SK-N-SH (cell line): Measurements from ENCODE around the gene THBS2. TPM values are rescaled to one million over a fixed set of nuclear protein-coding genes. Genes with fewer than 3 reads are reported as not detected.
A peak's percentile ranks its signal among the peaks of the same experiment; 100 is the strongest.

Experiments used
- CTCF ChIA-PET: fragments of 300-600, 350-600 bp; formaldehyde crosslinking; extraction: SDS; loops from one replicate; lab custom pipeline; 2021; lab: Yijun Ruan, JAX
- POLR2A ChIA-PET: fragments of 350-600 bp; sonication (Branson Sonifier 250); formaldehyde crosslinking; extraction: SDS; loops from one replicate; lab custom pipeline; 2020; ENCODE audit warnings: antibody characterized with exemption, inconsistent platforms; lab: Yijun Ruan, JAX
- DNase-seq: peaks from one replicate; pipeline ENCODE4 v3.0.0; 2012
- H2AFZ ChIP-seq: fragments of 200-600 bp; sonication (generic); 2 replicates; pipeline ENCODE4 v1.8.1; 2016; ENCODE audit warnings: antibody characterized with exemption, mild to moderate bottlenecking, low read depth
- H3F3A ChIP-seq: fragments of 200-600 bp; sonication (generic); replicated peaks from 2 replicates; pipeline ENCODE3; 2016; ENCODE audit warnings: antibody characterized with exemption, mild to moderate bottlenecking; ENCODE audit not compliant: insufficient read depth
- H3K27ac ChIP-seq, 2 experiments: fragments of 200-500 bp in 1 of 2; fragments of 200-600 bp in 1 of 2; sonication (Bioruptor generic) in 1 of 2; sonication (generic), shearing (Covaris generic) in 1 of 2; 2 replicates each; pipeline versions ENCODE4 v1.5.1 to v1.6.1; 2014 to 2016; ENCODE audit warnings: low read depth in 2 of 2, inconsistent platforms in 1 of 2, low read length in 1 of 2, mild to moderate bottlenecking in 1 of 2, mixed read lengths in 1 of 2
- H3K27me3 ChIP-seq: fragments of 200-600 bp; sonication (generic), shearing (Covaris generic); 2 replicates; pipeline ENCODE4 v1.6.1; 2016; ENCODE audit warnings: mixed run types; ENCODE audit not compliant: insufficient read depth
- H3K36me3 ChIP-seq, 2 experiments: fragments of 200-500 bp in 1 of 2; fragments of 200-600 bp in 1 of 2; sonication (Bioruptor generic) in 1 of 2; sonication (generic) in 1 of 2; replicated peaks in 1 of 2; 2 replicates each; pipeline versions ENCODE3 to v1.5.1; 2014 to 2016; ENCODE audit warnings: low read length in 1 of 2, mild to moderate bottlenecking in 1 of 2; ENCODE audit not compliant: insufficient read depth in 2 of 2, control insufficient read depth in 1 of 2
- H3K4me1 ChIP-seq, 2 experiments: fragments of 200-500 bp in 1 of 2; fragments of 200-600 bp in 1 of 2; sonication (Bioruptor generic) in 1 of 2; sonication (generic), shearing (Covaris generic) in 1 of 2; 2 replicates each; pipeline versions ENCODE4 v1.5.1 to v1.6.1; 2014 to 2016; ENCODE audit warnings: low read depth in 1 of 2, low read length in 1 of 2, mixed run types in 1 of 2; ENCODE audit not compliant: insufficient read depth in 2 of 2, control insufficient read depth in 1 of 2
- H3K4me2 ChIP-seq: fragments of 200-600 bp; sonication (generic), shearing (Covaris generic); 2 replicates; pipeline ENCODE4 v1.6.1; 2017; ENCODE audit warnings: mixed run types
- H3K4me3 ChIP-seq, 2 experiments: fragments of 200-500 bp in 1 of 2; fragments of 200-600 bp in 1 of 2; sonication (Bioruptor generic) in 1 of 2; sonication (generic), shearing (Covaris generic) in 1 of 2; 2 replicates each; pipeline versions ENCODE4 v1.5.1 to v1.8.1; 2014 to 2016; ENCODE audit warnings: low read depth in 2 of 2, inconsistent platforms in 1 of 2, low read length in 1 of 2, mild to moderate bottlenecking in 1 of 2, mixed read lengths in 1 of 2, moderate library complexity in 1 of 2
- H3K79me2 ChIP-seq: fragments of 200-600 bp; sonication (generic); 2 replicates; pipeline ENCODE4 v1.8.1; 2017; ENCODE audit warnings: mild to moderate bottlenecking; ENCODE audit not compliant: insufficient read depth
- H3K9ac ChIP-seq: fragments of 200-600 bp; sonication (generic); 2 replicates; pipeline ENCODE4 v1.6.1; 2017; ENCODE audit warnings: mixed run types
- H3K9me2 ChIP-seq: fragments of 200-600 bp; sonication (generic); 2 replicates; pipeline ENCODE4 v1.6.1; 2017; ENCODE audit warnings: mixed run types
- H3K9me3 ChIP-seq: fragments of 200-600 bp; sonication (generic); 2 replicates; pipeline ENCODE4 v1.6.1; 2017; ENCODE audit warnings: mixed run types, mild to moderate bottlenecking, moderate library complexity
- H4K20me1 ChIP-seq: fragments of 200-600 bp; sonication (generic); 2 replicates; pipeline ENCODE4 v1.6.1; 2017; ENCODE audit warnings: mild to moderate bottlenecking, mixed run types; ENCODE audit not compliant: insufficient read depth
- CTCF ChIP-seq: fragments of 200-600 bp; sonication (generic); IDR thresholded peaks from 2 replicates; pipeline ENCODE4 v1.6.1; 2017; ENCODE audit warnings: antibody characterized with exemption, mild to moderate bottlenecking, moderate library complexity
- ELF1 ChIP-seq: IDR thresholded peaks from 2 replicates; pipeline ENCODE4 v1.4.0; 2012
- EZH2phosphoT487 ChIP-seq: fragments of 200-600 bp; sonication (generic); IDR thresholded peaks from 2 replicates; pipeline ENCODE4 v1.6.1; 2017; ENCODE audit warnings: low read depth, mixed run types, mild to moderate bottlenecking, antibody characterized with exemption, moderate library complexity, borderline replicate concordance
- FOSL2 ChIP-seq: IDR thresholded peaks from 2 replicates; pipeline ENCODE4 v1.4.0; 2012; ENCODE audit warnings: low read depth, mild to moderate bottlenecking, moderate library complexity, borderline replicate concordance
- FOXJ3 ChIP-seq: sonication (generic); formaldehyde crosslinking; IDR thresholded peaks from 2 replicates; pipeline ENCODE4 v1.5.1; 2020; ENCODE audit warnings: mild to moderate bottlenecking, missing genetic modification reagents
- MEF2A ChIP-seq: IDR thresholded peaks from 2 replicates; pipeline ENCODE4 v1.4.0; 2012; ENCODE audit warnings: low read depth, borderline replicate concordance
- PBX3 ChIP-seq: IDR thresholded peaks from 2 replicates; pipeline ENCODE4; 2012
- POLR2AphosphoS5 ChIP-seq: IDR thresholded peaks from 2 replicates; pipeline ENCODE4 v1.6.1; 2012; ENCODE audit warnings: low read depth, low read length
- RAD21 ChIP-seq: IDR thresholded peaks from 2 replicates; pipeline ENCODE4 v1.6.1; 2012; ENCODE audit warnings: mild to moderate bottlenecking, low read length
- REST ChIP-seq: IDR thresholded peaks from 2 replicates; pipeline ENCODE4 v1.6.1; 2012; ENCODE audit warnings: mild to moderate bottlenecking, low read depth, low read length, moderate library complexity
- RFX5 ChIP-seq: IDR thresholded peaks from 2 replicates; pipeline ENCODE4 v1.6.1; 2012; ENCODE audit warnings: mild to moderate bottlenecking, improper control_type of control experiment, low read length
- SMC3 ChIP-seq: IDR thresholded peaks from 2 replicates; pipeline ENCODE4 v1.6.1; 2012; ENCODE audit warnings: low read depth, low read length, improper control_type of control experiment
- TAF1 ChIP-seq: IDR thresholded peaks from 2 replicates; pipeline ENCODE4 v1.6.1; 2012; ENCODE audit warnings: low read depth, mild to moderate bottlenecking, low read length, moderate library complexity, borderline replicate concordance
- TEAD4 ChIP-seq: IDR thresholded peaks from 2 replicates; pipeline ENCODE4 v1.4.0; 2012; ENCODE audit warnings: mild to moderate bottlenecking, borderline replicate concordance; ENCODE audit not compliant: insufficient read depth
- USF1 ChIP-seq: IDR thresholded peaks from 2 replicates; pipeline ENCODE4 v1.4.0; 2012; ENCODE audit warnings: low read depth, borderline replicate concordance
- ZBTB33 ChIP-seq: IDR thresholded peaks from 2 replicates; pipeline ENCODE4 v1.4.0; 2012; ENCODE audit warnings: low read depth, borderline replicate concordance
- WGBS: methylation state at CpG from one replicate; pipeline ENCODE4 v1.1.6; 2017; ENCODE audit warnings: low lambda C conversion rate; 5-methylcytosine and 5-hydroxymethylcytosine counted together
- polyA plus RNA-seq, 3 experiments: library from polyadenylated mRNA; depleted of rRNA; stranded (reverse); fragments of >200 nt; gene quantifications; 2 replicates each; pipeline ENCODE4 v1.2.3, GENCODE V29; 2012

Gene THBS2
- polyA plus RNA-seq, 1 of the 3 experiments (the other 2 are of a cell fraction): 166 TPM

- H2AFZ ChIP-seq: no peak overlapping the region
- H3K36me3 ChIP-seq: peaks cover 39 to 40% of the 10 kb centered on the region in 2 experiments
- no peaks in the 10 kb centered on the region for H3K79me2 ChIP-seq
- no peaks in the 10 kb centered on the region for H3F3A ChIP-seq
- H3K9me2 ChIP-seq: no peaks in the 10 kb centered on the region
- ChIA-PET CTCF (interaction anchor here (0.6 kb wide), 1 partner anchor 67 kb away, joined by 3 read pairs; no protein-coding TSS in a partner anchor), POLR2A (no interaction called here)
- no peaks in the 10 kb centered on the region for H3K4me1 ChIP-seq
- no peak overlapping the region for H3K4me2 ChIP-seq
- H3K9ac ChIP-seq: no peak overlapping the region
- H3K4me3 ChIP-seq: no peak overlapping the region
- H4K20me1 ChIP-seq: no peaks in the 10 kb centered on the region
- H3K27me3 ChIP-seq: no peaks in the 10 kb centered on the region
- 73% methylated on average over 9 of the region's 9 CpGs for WGBS
- H3K27ac ChIP-seq: no peak overlapping the region
- no peaks in the 10 kb centered on the region for H3K9me3 ChIP-seq
- no peak for TF ChIP-seq ZBTB33
- no peak for TF ChIP-seq TAF1
- no peak for TF ChIP-seq FOXJ3 (CRISPR knock-in tag)
- no peak for TF ChIP-seq TEAD4
- no peak for TF ChIP-seq RFX5
- no peak for TF ChIP-seq REST
- TF ChIP-seq MEF2A: no peak
- no peak for TF ChIP-seq RAD21
- no peak for DNase-seq
These were observed 30.6 kb downstream of the THBS2 start for GRCh38 chr6:169223006-169223405.

- Histone ChIP-seq H3K27ac (no peak overlapping the region), H3K9me2 (no peaks in the 10 kb centered on the region), H3K4me3 (no peak overlapping the region), H2AFZ (no peak overlapping the region), H3K27me3 (no peaks in the 10 kb centered on the region), H3K36me3 (peaks cover 42 to 45% of the 10 kb centered on the region in 2 experiments), H3F3A (no peaks in the 10 kb centered on the region), H3K4me2 (no peak overlapping the region), H3K4me1 (no peaks in the 10 kb centered on the region), H4K20me1 (no peaks in the 10 kb centered on the region), H3K9ac (no peak overlapping the region), H3K79me2 (no peaks in the 10 kb centered on the region), H3K9me3 (no peaks in the 10 kb centered on the region)
- peak; percentile 2 for DNase-seq
- POLR2A ChIA-PET: no interaction called here
- CTCF ChIA-PET: interaction anchor here (2.2 kb wide), 1 partner anchor 35 kb away, joined by 4 read pairs; no protein-coding TSS in a partner anchor
- 86% methylated on average over 17 of the region's 24 CpGs for WGBS
- TF ChIP-seq FOSL2 (no peak), POLR2AphosphoS5 (no peak), ELF1 (no peak), USF1 (no peak), RAD21 (no peak), SMC3 (no peak), PBX3 (no peak), FOXJ3 (CRISPR knock-in tag) (no peak), CTCF (no peak), EZH2phosphoT487 (no peak)
- TF ChIP-seq, all 33 proteins: peak for 0
These were observed 31.5 kb downstream of the THBS2 start for GRCh38 chr6:169222126-169222525.
